ENCODE results near the gene MAGEE2. TPM values are rescaled to one million over a fixed set of nuclear protein-coding genes. Genes with fewer than 3 reads are reported as not detected.

The MAGEE2 gene, protein sequence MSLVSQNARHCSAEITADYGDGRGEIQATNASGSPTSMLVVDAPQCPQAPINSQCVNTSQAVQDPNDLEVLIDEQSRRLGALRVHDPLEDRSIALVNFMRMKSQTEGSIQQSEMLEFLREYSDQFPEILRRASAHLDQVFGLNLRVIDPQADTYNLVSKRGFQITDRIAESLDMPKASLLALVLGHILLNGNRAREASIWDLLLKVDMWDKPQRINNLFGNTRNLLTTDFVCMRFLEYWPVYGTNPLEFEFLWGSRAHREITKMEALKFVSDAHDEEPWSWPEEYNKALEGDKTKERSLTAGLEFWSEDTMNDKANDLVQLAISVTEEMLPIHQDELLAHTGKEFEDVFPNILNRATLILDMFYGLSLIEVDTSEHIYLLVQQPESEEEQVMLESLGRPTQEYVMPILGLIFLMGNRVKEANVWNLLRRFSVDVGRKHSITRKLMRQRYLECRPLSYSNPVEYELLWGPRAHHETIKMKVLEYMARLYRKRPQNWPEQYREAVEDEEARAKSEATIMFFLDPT
- 5.1 TPM in 1 of 2 replicates, not detected in the other for polyA plus RNA-seq

DNA sequence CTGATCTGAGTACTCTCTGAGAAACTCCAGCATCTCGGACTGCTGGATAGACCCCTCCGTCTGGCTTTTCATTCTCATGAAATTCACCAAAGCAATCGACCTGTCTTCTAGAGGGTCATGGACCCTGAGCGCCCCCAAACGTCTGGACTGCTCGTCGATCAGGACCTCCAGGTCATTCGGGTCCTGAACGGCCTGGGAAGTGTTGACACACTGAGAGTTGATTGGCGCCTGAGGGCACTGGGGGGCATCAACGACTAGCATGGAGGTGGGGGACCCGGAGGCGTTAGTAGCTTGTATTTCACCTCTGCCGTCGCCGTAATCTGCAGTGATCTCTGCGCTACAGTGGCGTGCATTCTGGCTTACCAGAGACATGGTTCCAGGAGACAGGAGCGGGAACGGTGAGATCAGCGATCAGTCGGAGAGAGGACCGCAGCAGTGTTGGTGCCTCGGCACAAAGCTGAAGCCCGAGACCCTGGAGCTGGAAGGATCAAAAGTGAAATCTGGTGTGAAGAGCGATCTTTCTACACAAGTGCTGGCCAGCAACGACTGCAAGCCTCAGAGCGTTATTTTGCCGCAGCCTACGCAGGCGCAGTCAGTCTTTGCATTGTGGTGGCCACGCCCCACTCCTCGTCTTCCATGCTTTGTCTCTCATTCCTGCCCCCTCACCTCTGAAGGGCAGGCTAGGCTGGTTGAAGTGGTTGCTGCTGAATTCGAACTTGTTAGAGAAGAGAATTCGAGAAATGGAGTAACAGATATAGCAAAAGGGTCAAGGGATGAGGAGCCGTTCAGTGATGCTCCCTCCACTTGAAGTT is at the start of gene MAGEE2:
Gene MAGEE2, minus strand, starts transcription at position 575 of the 812 bp plus-strand sequence. Its CDS starts 203 bp downstream, at position 372.

All from Purkinje cell (primary cell).